ENCODE data around the gene COL17A1. TPM values are rescaled to one million over a fixed set of nuclear protein-coding genes. Genes with fewer than 3 reads are reported as not detected.

The COL17A1 gene
- total and polyA plus RNA-seq, 9 donors = 0.08 to 43.8 (median 0.26) TPM

GRCh38 chr10:104041891-104042535 lies 43.7 kb downstream of the COL17A1 start:
- DNase-seq = no peak
- Histone ChIP-seq H3K36me3 (ENCODE audit: control insufficient read depth, insufficient read depth, low read length) (no peaks in the 10 kb centered on the region), H3K9me3 (replicated peaks; ENCODE audit: control insufficient read depth, low read depth, low read length) (no peaks in the 10 kb centered on the region), H3K27me3 (ENCODE audit: control insufficient read depth, insufficient read depth, low read length) (no peaks in the 10 kb centered on the region), H3K4me3 (ENCODE audit: low read length) (no peak overlapping the region), H3K27ac (ENCODE audit: low read length) (no peak overlapping the region), H3K4me1 (ENCODE audit: control insufficient read depth, insufficient read depth, low read length) (no peaks in the 10 kb centered on the region)
- WGBS (ENCODE audit: insufficient coverage) = 69% methylated on average over 12 of the region's 14 CpGs

DNA sequence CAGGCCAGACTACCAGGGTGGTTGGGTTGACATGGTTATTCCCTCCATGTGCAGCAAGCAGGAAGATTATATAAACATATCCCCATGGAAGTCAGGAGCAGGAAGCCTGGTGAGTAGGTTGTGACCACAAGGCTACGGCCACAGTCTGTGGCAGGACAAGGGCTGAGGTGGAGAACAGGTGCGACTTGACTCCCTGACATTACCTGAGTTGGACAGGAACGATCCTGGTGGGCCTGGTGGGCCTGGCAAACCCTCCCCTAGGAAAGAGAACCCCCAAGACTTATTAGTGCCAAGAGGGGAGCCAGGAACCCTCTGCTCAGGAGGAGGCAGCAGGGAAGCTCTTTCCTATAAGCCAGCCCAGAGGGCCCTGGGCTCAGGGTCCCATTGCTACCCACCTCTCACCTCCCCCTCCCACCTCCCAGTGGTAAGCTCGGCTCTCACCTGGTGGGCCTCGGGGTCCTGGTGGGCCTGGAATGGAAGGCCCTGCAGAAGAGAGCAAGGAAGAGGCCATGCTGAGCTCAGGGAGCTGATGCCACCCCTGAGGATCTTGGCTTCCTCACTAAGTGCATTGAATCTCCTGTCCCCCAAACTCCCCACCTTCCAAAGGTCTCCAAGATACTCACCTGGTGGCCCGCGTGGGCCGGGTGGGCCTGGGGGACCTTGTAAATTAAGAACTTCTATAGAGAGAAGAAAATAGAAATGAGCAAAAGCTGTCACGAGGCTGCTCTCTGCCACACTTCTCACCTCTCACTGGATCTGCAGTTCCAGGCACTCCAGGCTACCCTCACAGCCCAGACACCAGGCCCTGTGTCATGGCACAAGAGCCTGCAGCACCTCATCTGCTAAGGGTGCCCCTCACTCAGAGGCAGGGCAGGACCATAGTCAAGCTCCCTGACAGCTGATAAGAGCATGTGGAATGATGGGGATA lies 44.6 kb downstream of the COL17A1 start:
- WGBS (ENCODE audit: insufficient coverage) = 76% methylated on average over 3 of the region's 9 CpGs
- H3K36me3 ChIP-seq (ENCODE audit: control insufficient read depth, insufficient read depth, low read length) = no peaks in the 10 kb centered on the region
- DNase-seq = no peak
- no peaks in the 10 kb centered on the region for H3K9me3 ChIP-seq (replicated peaks; ENCODE audit: control insufficient read depth, low read depth, low read length)
- H3K27me3 ChIP-seq (ENCODE audit: control insufficient read depth, insufficient read depth, low read length) = no peaks in the 10 kb centered on the region
- no peak overlapping the region for H3K4me3 ChIP-seq (ENCODE audit: low read length)
- no peaks in the 10 kb centered on the region for H3K4me1 ChIP-seq (ENCODE audit: control insufficient read depth, insufficient read depth, low read length)
- H3K27ac ChIP-seq (ENCODE audit: low read length) = no peak overlapping the region

GRCh38 chr10:104040382-104040781 lies 45.3 kb downstream of the COL17A1 start:
- Histone ChIP-seq H3K36me3 (ENCODE audit: control insufficient read depth, insufficient read depth, low read length) (no peaks in the 10 kb centered on the region), H3K9me3 (replicated peaks; ENCODE audit: control insufficient read depth, low read depth, low read length) (no peaks in the 10 kb centered on the region), H3K4me3 (ENCODE audit: low read length) (no peak overlapping the region), H3K27ac (ENCODE audit: low read length) (no peak overlapping the region), H3K4me1 (ENCODE audit: control insufficient read depth, insufficient read depth, low read length) (no peaks in the 10 kb centered on the region), H3K27me3 (ENCODE audit: control insufficient read depth, insufficient read depth, low read length) (no peaks in the 10 kb centered on the region)
- DNase-seq = no peak
- 65% methylated on average over 4 of the region's 6 CpGs for WGBS (ENCODE audit: insufficient coverage)

GRCh38 chr10:104038958-104039752 lies 46.5 kb downstream of the COL17A1 start:
- Histone ChIP-seq H3K4me3 (ENCODE audit: low read length) (no peak overlapping the region), H3K9me3 (replicated peaks; ENCODE audit: control insufficient read depth, low read depth, low read length) (no peaks in the 10 kb centered on the region), H3K4me1 (ENCODE audit: control insufficient read depth, insufficient read depth, low read length) (no peaks in the 10 kb centered on the region), H3K36me3 (ENCODE audit: control insufficient read depth, insufficient read depth, low read length) (no peaks in the 10 kb centered on the region), H3K27ac (ENCODE audit: low read length) (no peak overlapping the region), H3K27me3 (ENCODE audit: control insufficient read depth, insufficient read depth, low read length) (no peaks in the 10 kb centered on the region)
- DNase-seq = no peak
- 87% methylated on average over 4 of the region's 7 CpGs for WGBS (ENCODE audit: insufficient coverage)

GRCh38 chr10:104038537-104038936 lies 47.1 kb downstream of the COL17A1 start:
- Histone ChIP-seq H3K27ac (ENCODE audit: low read length) (no peak overlapping the region), H3K4me1 (ENCODE audit: control insufficient read depth, insufficient read depth, low read length) (no peaks in the 10 kb centered on the region), H3K36me3 (ENCODE audit: control insufficient read depth, insufficient read depth, low read length) (no peaks in the 10 kb centered on the region), H3K9me3 (replicated peaks; ENCODE audit: control insufficient read depth, low read depth, low read length) (no peaks in the 10 kb centered on the region), H3K27me3 (ENCODE audit: control insufficient read depth, insufficient read depth, low read length) (no peaks in the 10 kb centered on the region), H3K4me3 (ENCODE audit: low read length) (no peak overlapping the region)
- DNase-seq = no peak
- 67% methylated on average over 2 of the region's 8 CpGs for WGBS (ENCODE audit: insufficient coverage)

DNA sequence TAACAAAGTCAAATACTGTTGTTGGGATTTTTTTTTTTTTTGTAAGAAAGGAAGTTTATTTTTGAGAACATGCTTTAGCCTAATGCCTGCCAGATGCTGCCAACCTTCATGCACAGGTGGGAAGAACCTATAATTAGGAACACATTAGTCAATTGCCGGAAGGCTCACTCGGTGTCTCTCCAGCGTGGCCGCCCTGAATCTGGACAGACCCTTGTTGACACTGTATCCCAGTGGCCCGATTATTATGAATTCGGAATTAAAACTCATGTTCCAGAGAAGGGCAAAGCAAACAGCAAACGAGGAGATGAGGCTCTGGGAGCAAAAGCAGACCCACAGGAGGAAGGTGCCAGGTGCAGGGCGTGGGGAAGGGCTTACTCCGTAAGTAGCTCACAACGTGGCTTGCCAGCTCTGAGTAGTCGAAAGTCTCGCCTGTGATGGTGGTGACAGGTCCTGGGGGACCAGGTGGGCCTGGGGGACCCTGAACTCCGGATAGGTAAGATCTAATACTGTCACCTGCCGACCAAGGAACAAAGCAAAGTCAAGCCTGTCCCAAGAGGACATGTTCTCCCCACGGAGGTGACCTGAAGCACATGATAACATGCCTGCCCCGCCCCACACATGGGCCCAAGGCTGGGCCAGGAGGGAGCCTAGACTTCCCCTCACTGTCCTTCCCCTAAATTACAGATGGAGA lies 48.3 kb downstream of the COL17A1 start:
- Histone ChIP-seq H3K9me3 (replicated peaks; ENCODE audit: control insufficient read depth, low read depth, low read length) (no peaks in the 10 kb centered on the region), H3K36me3 (ENCODE audit: control insufficient read depth, insufficient read depth, low read length) (peaks cover 6% of the 10 kb centered on the region), H3K27ac (ENCODE audit: low read length) (no peak overlapping the region), H3K4me3 (ENCODE audit: low read length) (no peak overlapping the region), H3K4me1 (ENCODE audit: control insufficient read depth, insufficient read depth, low read length) (no peaks in the 10 kb centered on the region), H3K27me3 (ENCODE audit: control insufficient read depth, insufficient read depth, low read length) (no peaks in the 10 kb centered on the region)
- no peak for DNase-seq
- WGBS (ENCODE audit: insufficient coverage) = 70% methylated on average over 15 of the region's 16 CpGs

DNA sequence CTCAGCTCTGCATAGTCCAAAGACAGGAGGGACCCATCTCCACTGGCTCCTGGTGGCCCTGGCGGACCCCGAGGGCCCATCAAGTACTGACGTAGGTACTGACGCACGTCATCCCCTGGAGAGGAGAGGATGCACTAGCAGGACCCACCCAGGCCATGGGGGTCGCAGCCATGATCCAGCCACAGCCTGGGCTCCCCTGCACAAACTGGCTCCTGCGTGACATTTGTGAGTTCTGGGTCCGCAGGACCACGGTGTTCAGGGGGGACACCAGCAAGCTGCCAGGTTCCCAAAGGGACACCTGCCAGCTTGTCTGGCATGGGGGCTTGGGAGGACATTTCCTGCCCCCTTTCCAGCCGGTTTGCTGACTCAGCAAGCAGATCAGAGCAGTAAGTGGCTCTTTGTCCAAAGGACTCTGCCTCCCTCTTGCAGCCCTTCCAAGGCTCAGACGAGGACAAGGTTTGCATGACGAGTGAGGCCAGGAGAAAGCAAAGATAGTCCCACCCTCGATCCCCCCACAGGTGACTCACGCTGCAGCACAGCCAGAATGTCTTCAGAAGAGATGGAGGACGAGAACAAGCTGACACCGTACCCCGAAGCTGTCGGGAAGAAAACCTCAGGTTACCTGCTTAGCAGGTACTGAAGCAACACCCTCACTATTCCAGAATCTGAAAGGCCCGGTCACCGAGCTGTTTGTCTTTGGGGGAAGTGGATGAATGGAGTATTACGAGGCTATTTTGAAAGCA lies 49.0 kb downstream of the COL17A1 start:
- no peak for DNase-seq
- H3K36me3 ChIP-seq (ENCODE audit: control insufficient read depth, insufficient read depth, low read length) = peaks cover 12% of the 10 kb centered on the region
- WGBS (ENCODE audit: insufficient coverage) = 72% methylated on average over 12 of the region's 21 CpGs
- H3K27me3 ChIP-seq (ENCODE audit: control insufficient read depth, insufficient read depth, low read length) = no peaks in the 10 kb centered on the region
- H3K4me1 ChIP-seq (ENCODE audit: control insufficient read depth, insufficient read depth, low read length) = no peaks in the 10 kb centered on the region
- no peak overlapping the region for H3K27ac ChIP-seq (ENCODE audit: low read length)
- H3K9me3 ChIP-seq (replicated peaks; ENCODE audit: control insufficient read depth, low read depth, low read length) = no peaks in the 10 kb centered on the region
- H3K4me3 ChIP-seq (ENCODE audit: low read length) = no peak overlapping the region

- H3K27me3 ChIP-seq (ENCODE audit: control insufficient read depth, insufficient read depth, low read length) = no peaks in the 10 kb centered on the region
- no peak overlapping the region for H3K27ac ChIP-seq (ENCODE audit: low read length)
- no peak for DNase-seq
- no CpG with 5 or more reads among the region's 3 CpGs for WGBS (ENCODE audit: insufficient coverage)
- no peaks in the 10 kb centered on the region for H3K4me1 ChIP-seq (ENCODE audit: control insufficient read depth, insufficient read depth, low read length)
- peaks cover 14% of the 10 kb centered on the region for H3K36me3 ChIP-seq (ENCODE audit: control insufficient read depth, insufficient read depth, low read length)
- no peak overlapping the region for H3K4me3 ChIP-seq (ENCODE audit: low read length)
- no peaks in the 10 kb centered on the region for H3K9me3 ChIP-seq (replicated peaks; ENCODE audit: control insufficient read depth, low read depth, low read length)
Measured at GRCh38 chr10:104036069-104036384, 49.7 kb downstream of the COL17A1 start.

DNA sequence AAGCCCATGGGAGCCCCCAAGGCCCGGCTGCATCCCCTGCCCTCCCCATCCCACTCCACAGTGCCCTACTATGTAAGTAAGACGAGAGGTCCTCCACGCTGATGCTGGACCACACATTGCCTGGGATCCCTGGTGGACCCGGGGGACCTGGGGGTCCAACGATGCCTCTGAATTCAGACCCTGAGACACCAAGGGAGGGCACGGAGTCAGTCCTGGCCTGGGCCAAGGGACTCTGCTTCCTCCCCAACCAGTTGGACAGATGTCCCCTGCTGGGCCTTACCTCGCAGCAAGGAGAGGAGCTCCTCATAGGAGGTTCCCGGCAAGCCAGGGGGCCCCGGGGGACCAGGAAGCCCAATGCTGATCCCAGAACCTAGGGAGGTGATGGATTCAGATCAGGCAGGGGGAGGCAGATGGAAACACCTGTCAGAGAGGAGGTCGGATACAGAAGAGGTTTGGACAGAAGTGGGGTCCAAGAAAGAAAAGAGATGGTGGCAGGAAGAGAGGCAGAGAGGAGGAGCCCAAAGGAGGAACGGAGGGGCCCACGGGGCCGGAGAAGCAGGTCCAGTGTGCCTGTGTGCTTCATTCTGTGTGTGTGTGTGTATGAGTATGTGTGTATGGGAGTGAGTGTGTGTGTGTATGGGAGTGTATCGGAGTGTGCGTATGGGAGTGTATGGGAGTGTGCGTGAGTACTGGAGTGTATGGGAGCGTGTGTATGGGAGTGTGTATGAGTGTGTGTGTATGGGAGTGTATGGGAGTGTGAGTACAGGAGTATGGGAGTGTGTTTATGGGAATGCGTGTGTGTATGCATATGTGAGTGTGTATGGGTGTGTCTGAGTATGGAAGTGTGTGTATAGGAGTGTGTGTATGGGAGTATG lies 50.2 kb downstream of the COL17A1 start:
- H3K4me3 ChIP-seq (ENCODE audit: low read length) = no peak overlapping the region
- H3K27me3 ChIP-seq (ENCODE audit: control insufficient read depth, insufficient read depth, low read length) = no peaks in the 10 kb centered on the region
- no peak overlapping the region for H3K27ac ChIP-seq (ENCODE audit: low read length)
- peaks cover 14% of the 10 kb centered on the region for H3K36me3 ChIP-seq (ENCODE audit: control insufficient read depth, insufficient read depth, low read length)
- no peaks in the 10 kb centered on the region for H3K9me3 ChIP-seq (replicated peaks; ENCODE audit: control insufficient read depth, low read depth, low read length)
- no peak for DNase-seq
- 72% methylated on average over 14 of the region's 18 CpGs for WGBS (ENCODE audit: insufficient coverage)
- H3K4me1 ChIP-seq (ENCODE audit: control insufficient read depth, insufficient read depth, low read length) = no peaks in the 10 kb centered on the region

All from muscle of leg (tissue), 11 donors.